HL-60/S4 treated with retinoic acid at 250 ng/mL for 4 days and 3 days (cell line): ENCODE results near the gene RHCE.
"Not testable (repeated sequence)": the region's sequence is repeated elsewhere in the genome, so short reads cannot be mapped to it uniquely, and the experiment has no call there.

Source experiments
- in situ Hi-C: fragments of 300-500 bp; cut with MboI; formaldehyde crosslinking; loops from 2 replicates; pipeline ENCODE4 v1.7.0; 2022; ENCODE audit warnings: low sequenced_read_pairs

Gene RHCE

DNA sequence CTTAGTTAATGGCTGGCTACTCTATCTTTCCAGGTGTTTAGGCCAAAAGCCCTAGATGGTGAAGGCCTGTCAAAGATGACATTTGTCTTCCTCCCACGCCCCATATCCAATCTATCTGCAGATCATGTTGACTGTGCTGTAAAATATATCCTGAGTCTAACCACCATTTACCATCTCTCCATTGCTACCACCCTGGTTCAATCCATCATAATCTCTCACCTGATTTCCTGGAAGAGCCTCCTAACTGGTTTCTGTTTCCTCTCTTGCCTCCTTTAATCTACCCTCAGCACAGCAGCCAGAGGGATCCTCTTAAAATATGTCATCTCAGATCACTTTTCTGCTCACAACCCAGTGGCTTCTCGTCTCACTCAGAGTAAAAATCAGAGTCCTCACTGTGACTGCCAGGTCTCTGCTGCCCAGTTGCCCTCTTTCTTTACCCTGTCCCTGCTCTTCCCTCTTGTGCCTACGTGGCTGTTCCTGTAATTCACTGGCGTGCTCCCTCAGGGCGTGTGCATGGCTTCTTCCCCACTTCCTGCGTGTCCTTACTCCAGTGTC, 64.7 kb downstream of the RHCE start:
- in situ Hi-C loops, result no loop called here

- in situ Hi-C loops, result no loop called here
These were observed 71.0 kb downstream of the RHCE start for GRCh38 chr1:25349606-25350005.

DNA sequence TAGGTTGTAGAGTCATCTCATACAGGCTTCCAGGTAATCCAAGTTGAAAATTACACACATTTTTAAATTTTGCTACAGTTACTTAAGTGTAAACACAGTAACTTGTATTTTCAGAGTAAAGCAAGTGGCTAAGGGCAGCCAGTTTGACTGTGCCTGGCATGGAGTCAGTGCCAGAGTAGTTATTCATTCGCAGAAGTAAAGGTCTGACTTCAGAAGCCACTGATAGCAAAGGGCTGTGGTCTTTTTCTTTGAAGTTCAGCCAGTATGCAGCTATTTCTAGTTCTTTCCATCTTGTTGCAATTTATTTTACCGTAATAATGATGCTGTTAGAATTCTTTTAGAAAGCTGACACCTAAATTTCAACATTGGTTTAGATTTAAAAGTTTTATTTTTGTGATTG, 73.1 kb downstream of the RHCE start:
- in situ Hi-C loops, result no loop called here

DNA sequence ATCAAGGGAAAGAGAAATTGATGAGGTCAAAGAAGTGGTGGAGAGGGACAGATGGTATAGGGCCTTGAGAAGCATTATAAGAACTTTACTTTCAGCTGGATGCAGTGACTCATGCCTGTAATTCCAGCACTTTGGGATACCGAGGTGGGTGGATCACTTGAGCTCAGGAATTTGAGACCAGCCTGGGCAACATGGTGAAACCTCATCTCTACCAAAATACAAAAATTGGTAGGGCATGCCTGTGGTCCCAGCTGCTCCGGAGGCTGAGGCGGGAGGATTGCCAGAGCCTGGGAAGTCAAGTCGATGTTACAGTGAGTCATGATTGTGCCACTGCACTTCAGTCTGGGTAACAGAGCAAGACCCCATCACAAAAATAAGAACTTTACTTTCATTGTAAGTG, 76.8 kb downstream of the RHCE start:
- in situ Hi-C loops, result no loop called here

- in situ Hi-C loops, result no loop called here
These were observed 77.8 kb downstream of the RHCE start for GRCh38 chr1:25342846-25343245.

DNA sequence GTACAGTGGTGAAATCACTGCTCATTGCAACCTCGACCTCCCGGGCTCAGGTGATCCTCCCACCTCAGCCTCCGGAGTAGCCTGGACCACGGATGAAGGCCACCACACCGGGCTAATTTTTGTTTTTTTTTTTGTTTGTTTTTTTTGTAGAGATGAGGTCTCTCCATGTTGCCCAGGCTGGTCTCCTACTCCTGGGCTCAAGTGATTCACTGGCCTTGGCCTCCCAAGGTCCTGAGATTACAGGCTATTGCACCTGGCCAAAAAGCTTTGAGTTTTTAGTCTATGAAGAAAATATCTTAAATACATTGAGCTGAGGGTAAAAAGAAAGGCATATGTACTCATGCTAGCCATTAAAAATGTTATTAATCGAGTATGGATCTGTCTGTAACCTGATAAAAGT, 78.9 kb downstream of the RHCE start:
- in situ Hi-C loops, result no loop called here

DNA sequence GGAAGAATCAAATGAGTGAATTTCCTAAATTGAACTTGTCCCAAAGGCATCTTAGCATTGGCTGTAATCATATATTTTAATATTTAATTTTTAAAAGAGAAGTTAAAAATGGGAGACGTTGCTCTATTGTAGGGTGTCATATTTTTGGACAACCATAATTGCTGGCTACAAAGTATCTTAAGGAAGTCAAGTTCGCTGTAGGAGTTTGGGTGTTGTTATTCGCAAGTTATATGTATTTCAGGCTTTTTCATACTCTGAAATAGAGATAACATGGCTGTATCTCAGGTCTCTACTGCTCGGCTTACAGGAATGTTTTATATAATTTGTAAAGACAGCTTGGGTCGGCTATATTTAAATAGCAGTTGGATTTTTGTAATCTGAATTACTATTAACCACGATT, 81.6 kb downstream of the RHCE start:
- in situ Hi-C loops, result no loop called here

DNA sequence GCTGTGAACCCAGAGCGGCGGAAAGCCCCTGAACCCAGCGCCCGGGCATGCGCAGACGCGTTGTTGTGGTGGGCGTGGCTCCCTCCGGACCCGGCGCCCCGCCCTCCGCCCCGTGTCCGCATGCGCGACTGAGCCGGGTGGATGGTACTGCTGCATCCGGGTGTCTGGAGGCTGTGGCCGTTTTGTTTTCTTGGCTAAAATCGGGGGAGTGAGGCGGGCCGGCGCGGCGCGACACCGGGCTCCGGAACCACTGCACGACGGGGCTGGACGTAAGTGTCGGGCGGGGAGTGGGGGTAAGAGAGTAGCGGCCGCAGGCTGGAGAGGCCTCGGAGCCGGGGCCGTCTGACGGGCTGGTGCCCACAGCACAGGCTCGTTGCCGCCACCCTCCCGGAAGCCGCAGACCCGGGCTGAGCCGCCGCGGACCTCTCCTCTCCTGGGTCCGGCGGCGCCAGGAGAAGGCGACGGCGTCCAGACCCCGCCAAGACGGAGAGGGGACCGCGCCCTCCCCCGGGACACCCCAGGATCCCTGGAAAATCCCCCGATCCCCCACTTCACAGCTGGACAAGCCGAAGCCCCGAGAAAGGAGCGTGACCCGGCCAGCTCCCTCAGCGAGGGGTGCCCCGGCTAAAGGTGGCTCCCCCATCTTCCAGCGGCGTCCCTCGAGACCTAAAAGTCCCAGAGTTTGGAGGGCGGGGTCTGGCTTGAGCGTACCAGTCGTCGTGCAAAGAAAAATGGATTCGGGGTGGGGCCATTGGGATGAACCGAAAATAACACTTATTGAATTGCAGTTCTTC, 82.2 kb downstream of the RHCE start, which contains the start of gene TMEM50A:
TMEM50A (plus strand) TSS at position 147 of the 794 bp plus-strand sequence. CDS start 2,153 bp downstream, outside the sequence.
- in situ Hi-C loops, result no loop called here

DNA sequence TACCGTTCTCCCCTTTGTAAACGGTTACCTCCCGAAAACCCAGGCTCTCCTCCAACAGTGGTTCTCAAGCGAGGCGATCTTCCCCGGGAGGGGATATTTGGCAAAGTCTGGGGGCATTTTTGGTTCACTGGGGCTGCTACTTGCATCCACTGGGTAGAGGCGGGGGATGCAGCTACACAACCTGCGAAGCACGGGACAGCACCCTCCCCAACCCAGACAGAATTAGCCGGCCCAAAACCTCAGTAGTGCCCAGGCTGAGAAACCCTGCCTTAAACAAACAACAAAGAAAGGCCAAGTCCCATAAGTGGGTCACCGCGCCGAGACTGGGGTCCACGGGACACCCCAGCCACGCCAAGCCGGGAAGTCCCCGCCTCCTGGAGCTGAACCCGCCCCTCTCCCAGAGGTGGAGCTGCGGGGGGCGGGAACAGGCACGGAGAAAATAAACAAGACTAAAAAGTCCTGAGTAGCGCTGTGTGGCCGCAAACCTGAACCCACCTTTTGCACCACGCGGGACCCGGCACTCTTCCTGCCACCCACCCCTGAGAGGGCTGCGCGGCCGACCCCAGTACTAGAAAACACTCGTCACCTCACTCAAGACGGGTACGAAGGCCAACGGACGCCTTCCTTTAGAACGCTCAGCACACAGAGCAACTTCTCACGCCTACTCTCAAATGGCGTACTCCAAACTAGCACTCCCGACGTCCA, 83.0 kb downstream of the RHCE start:
- in situ Hi-C loops, result not testable (repeated sequence)

DNA sequence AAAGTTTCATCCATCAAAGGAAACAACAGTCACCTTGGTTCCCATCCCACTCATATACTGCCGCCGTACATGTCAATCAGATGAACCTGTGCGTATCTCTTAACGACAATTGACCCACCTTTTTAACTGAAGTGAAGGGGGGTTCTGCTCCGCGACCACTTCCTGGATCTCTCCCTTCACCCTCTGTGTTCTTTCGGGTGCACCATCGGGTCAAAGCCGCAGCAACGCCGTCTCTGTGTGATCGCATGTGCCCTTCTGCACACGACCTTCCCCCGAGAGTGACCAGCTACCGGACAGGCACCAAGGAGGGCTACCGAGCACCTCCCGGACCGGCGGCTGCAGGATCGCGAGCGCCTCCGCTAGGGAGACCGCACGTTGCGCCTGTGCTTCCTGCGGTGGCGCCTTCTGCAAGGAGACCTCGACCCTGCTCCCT, 83.7 kb downstream of the RHCE start:
- in situ Hi-C loops, result not testable (repeated sequence)

GRCh38 chr1:25329950-25330349, 90.7 kb downstream of the RHCE start:
- in situ Hi-C loops, result not testable (repeated sequence)

- in situ Hi-C loops, result not testable (repeated sequence)
These were observed 91.3 kb downstream of the RHCE start for GRCh38 chr1:25329336-25329735.

GRCh38 chr1:25328791-25329185, 91.8 kb downstream of the RHCE start:
- in situ Hi-C loops, result not testable (repeated sequence)

DNA sequence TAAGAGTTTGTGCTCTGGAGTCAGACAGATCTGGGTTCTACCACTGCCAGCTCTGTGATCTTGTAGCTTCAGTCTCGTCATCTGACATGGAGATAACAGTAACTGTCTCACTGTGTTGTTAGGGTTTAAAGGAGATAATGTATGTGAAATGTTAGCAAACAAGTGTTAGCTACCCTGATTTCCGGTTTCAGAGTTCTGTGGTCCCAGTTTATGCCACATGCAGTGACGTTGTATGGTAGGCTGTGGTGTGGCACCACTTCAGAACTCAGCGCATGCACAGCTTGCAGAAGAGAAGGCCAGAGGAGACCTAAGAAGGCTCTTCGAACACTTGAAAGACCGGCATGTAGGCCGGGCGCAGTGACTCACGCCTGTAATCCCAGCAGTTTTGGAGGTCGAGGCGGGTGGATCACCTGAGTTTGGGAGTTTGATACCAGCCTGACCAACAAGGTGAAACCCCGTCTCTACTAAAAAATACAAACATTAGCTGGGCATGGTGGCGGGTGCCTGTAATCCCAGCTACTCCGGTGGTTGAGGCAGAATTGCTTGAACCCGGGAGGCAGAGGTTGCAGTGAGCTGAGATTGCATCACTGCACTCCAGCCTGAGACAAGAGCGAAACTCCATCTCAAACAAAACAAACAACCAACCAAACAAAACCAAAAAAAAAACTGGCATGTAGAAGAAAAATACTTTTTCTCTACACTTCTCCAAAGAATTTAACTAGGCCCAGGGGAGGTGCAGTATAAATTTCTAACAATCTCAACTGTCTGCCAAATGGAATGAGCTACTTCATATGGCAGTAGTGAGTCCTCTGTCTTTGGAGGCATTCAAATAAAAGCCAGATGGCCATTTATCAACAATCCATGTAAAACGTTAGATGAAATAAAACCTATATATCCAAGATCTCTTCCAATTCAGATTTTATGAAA, 92.5 kb downstream of the RHCE start:
- in situ Hi-C loops, result not testable (repeated sequence)

- in situ Hi-C loops, result not testable (repeated sequence)
These were observed 96.2 kb downstream of the RHCE start for GRCh38 chr1:25324407-25324806.

- in situ Hi-C loops, result not testable (repeated sequence)
These were observed 98.5 kb downstream of the RHCE start for GRCh38 chr1:25322127-25322526.

- in situ Hi-C loops, result not testable (repeated sequence)
These were observed 100.2 kb downstream of the RHCE start for GRCh38 chr1:25320314-25320938.

DNA sequence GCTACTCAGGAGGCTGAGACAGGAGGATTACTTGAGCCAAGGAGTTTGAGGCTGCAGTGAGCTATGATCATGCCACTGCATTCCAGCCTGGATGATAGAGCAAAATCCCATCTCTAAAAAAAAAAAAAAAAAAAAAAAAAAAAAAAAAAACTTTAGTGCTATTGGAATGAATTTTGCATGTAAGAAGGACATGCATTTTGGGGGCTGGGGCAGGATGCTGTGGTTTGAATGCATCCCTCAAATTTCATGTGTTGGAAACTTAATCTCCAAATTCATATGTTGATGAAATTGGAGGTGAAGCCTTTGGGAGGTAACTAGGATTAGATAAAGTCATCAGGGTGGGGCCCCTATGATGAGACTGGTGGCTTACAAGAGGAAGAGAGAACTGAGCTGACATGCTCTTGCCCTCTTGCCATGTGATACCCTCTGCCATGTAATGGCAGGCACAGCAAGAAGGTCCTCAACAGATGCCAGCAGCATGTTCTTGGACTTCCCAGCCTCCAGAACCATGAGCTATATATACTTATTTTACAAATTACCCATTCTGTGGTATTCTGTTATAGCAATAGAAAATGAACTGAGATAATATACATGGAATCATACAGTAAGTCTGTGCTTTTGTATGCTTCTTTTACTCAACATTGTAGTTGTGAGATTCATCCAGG, 107.7 kb downstream of the RHCE start:
- in situ Hi-C loops, result not testable (repeated sequence)
